ENCODE measurements around the gene NOVA2. TPM values are rescaled to one million over a fixed set of nuclear protein-coding genes. Genes with fewer than 3 reads are reported as not detected.
"Not testable (repeated sequence)": the region's sequence is repeated elsewhere in the genome, so short reads cannot be mapped to it uniquely, and the experiment has no call there.

Gene NOVA2
- total RNA-seq, 1 donor from 2014 or later: 3.4 TPM

GRCh38 chr19:45897261-45897812 lies 76.3 kb downstream of the NOVA2 start:
- DNase-seq (ENCODE audit: low read depth, low spot score): no peak

- DNase-seq (ENCODE audit: low read depth, low spot score): not testable (repeated sequence)
These were observed 77.6 kb downstream of the NOVA2 start for GRCh38 chr19:45895983-45896599.

- no peak for DNase-seq (ENCODE audit: low read depth, low spot score)
These were observed 78.1 kb downstream of the NOVA2 start for GRCh38 chr19:45895519-45895972.

- DNase-seq (ENCODE audit: low read depth, low spot score): no peak
These were observed 82.8 kb downstream of the NOVA2 start for GRCh38 chr19:45890877-45891276.

GRCh38 chr19:45889210-45889885 lies 84.3 kb downstream of the NOVA2 start:
- no peak for DNase-seq (ENCODE audit: low read depth, low spot score)

GRCh38 chr19:45887200-45887710 lies 86.4 kb downstream of the NOVA2 start:
- no peak for DNase-seq (ENCODE audit: low read depth, low spot score)

GRCh38 chr19:45886427-45887199 lies 87.1 kb downstream of the NOVA2 start:
- peak; percentile 74 for DNase-seq (ENCODE audit: low read depth, low spot score)

- peak; percentile 63 for DNase-seq (ENCODE audit: low read depth, low spot score)
These were observed 87.9 kb downstream of the NOVA2 start, which contains the start of gene IRF2BP1 for GRCh38 chr19:45885556-45886426. Gene IRF2BP1, minus strand, starts transcription at chr19:45886141. Its CDS starts 367 bp downstream, at chr19:45885774.

- no peak for DNase-seq (ENCODE audit: low read depth, low spot score)
These were observed 88.7 kb downstream of the NOVA2 start for GRCh38 chr19:45884682-45885555.

GRCh38 chr19:45883881-45884681 lies 89.6 kb downstream of the NOVA2 start:
- DNase-seq (ENCODE audit: low read depth, low spot score): no peak

Other genes with a start within 250 kb of the NOVA2 start
- 5.3 and 6.5 TPM in 2 replicates for gene FBXO46, start 243.0 kb downstream of the NOVA2 start, total RNA-seq
- not detected in 2 replicates for gene MEIOSIN, start 240.4 kb downstream of the NOVA2 start, total RNA-seq
- gene SIX5, start 204.6 kb downstream of the NOVA2 start, total RNA-seq: 3.4 and 5.6 TPM in 2 replicates
- gene DMPK, start 191.4 kb downstream of the NOVA2 start, total RNA-seq: 6.0 and 9.0 TPM in 2 replicates
- 27.2 and 37.3 TPM in 2 replicates for gene DMWD, start 181.0 kb downstream of the NOVA2 start, total RNA-seq
- gene RSPH6A, start 158.6 kb downstream of the NOVA2 start, total RNA-seq: 0.04 and 0.07 TPM in 2 replicates
- gene SYMPK, start 110.7 kb downstream of the NOVA2 start, total RNA-seq: 34.1 and 43.3 TPM in 2 replicates
- gene FOXA3, start 109.5 kb downstream of the NOVA2 start, total RNA-seq: not detected in 2 replicates
- gene IRF2BP1, start 87.7 kb downstream of the NOVA2 start, total RNA-seq: 23.1 and 24.3 TPM in 2 replicates
- 0.79 and 1.4 TPM in 2 replicates for gene MYPOP, start 71.3 kb downstream of the NOVA2 start, total RNA-seq
- gene NANOS2, start 59.1 kb downstream of the NOVA2 start, total RNA-seq: not detected in 2 replicates
- 7.3 and 9.5 TPM in 2 replicates for gene CCDC61, start 21.6 kb upstream of the NOVA2 start, total RNA-seq
- not detected in 2 replicates for gene PGLYRP1, start 49.2 kb upstream of the NOVA2 start, total RNA-seq
- 0.07 TPM in 1 of 2 replicates, not detected in the other for gene IGFL4, start 67.1 kb upstream of the NOVA2 start, total RNA-seq
- gene IGFL3, start 150.8 kb upstream of the NOVA2 start, total RNA-seq: not detected in 2 replicates
- gene IGFL2, start 174.4 kb upstream of the NOVA2 start, total RNA-seq: not detected in 2 replicates

Data from pulmonary artery endothelial cell (primary cell).